GM18519 (cell line): Measurements from ENCODE around the gene SLC9A6.
"Not testable (repeated sequence)": the region's sequence is repeated elsewhere in the genome, so short reads cannot be mapped to it uniquely, and the experiment has no call there.

Experiments used
- ATAC-seq: cut with Tn5 transposase; IDR thresholded peaks from one replicate; pipeline ENCODE4 v1.9.1; 2021; ENCODE audit warnings: mild to moderate bottlenecking, moderate library complexity; ENCODE audit not compliant: unreplicated experiment, low FRiP score

Gene SLC9A6

DNA sequence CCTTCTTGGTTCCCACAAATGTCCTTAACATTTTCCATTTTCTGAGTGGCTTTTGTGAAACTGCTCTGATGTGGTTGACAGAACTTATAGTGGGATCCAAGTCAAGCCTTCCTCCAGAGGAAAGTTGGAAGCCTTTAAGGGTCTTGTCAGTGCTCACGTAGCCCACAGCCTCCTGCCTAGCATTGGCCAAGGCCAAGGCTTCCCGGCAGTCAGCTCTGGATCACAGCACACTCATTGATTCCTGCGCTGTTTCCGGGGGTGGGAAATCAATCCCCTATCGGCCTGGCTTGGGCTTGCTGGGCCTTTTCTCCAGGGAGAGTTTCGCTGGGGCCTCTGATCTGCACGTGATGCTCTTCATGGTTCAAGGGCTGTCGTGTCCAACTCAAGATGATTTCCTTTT, 76.1 kb downstream of the SLC9A6 start:
- ATAC-seq = no peak

DNA sequence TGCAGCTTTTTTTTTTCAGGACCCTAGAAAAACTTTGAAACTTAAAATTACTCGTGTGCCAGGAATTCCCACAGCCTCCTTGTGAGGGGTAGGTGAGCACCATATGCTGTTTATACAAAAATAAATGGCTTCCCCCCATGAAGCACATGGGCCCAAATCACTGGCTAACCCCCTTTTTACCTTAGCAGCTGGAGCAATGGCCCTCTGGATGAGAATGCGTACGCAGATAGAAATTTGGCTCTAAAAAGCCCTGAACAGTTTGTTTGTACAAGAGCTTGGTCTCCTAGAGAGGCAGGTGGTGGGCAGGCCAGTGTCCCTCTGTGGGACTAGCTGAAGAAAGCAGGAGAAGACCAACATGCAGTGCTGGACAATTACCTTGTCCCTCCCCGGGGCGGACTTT, 76.5 kb downstream of the SLC9A6 start:
- ATAC-seq = no peak

DNA sequence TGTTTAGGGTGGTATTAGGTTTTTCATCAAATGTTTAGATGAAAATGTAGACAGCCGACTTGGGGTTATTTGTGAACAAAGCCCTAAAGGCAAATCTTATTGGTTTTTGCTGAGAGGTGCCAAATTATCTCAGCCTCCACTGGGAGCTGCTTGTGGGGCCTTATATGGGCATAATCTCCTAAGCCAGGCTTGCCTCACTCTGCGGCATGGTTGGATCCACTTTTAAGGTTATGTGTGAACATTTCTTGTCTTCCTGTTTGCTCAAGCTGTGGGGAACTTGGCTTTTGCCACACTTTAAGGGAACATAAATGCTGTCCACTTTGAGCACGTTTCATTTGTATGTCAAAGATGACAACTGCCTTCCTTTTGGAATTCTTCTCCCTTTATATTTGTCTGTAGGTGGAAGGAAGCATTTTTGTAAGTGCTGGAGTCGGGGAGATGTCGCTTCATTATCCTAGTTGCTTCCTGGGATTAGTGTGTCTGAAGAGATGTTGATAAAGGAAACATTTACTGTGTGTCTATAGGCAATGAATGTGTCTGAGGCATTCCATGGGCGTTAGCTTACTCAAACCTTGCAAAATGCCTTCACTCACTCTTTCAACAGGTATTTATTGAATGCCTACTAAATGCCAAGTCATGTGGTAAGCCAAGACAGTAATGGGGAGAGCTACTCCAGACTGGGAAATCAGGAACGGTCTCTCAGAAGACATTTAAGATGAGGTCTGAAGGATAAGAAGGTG, 78.3 kb downstream of the SLC9A6 start:
- ATAC-seq = no peak

DNA sequence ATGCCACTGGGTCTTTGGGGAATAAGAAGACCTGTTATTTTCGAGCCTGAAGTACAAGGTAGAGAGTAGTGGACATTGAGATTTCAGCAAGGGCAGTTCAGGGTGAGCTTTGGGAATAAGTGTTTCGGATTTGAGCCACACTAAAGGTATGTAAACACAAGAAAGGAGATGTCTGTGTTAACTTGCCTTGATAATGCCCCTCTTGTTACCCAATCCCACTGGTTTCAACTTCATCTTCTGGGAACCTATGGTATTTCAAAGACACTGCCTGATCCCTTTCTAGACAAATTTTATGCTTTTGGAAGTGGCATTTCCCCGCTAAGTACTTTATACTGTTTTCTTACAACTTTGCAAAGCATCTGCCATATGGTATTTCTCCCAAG, 79.4 kb downstream of the SLC9A6 start:
- no peak for ATAC-seq

DNA sequence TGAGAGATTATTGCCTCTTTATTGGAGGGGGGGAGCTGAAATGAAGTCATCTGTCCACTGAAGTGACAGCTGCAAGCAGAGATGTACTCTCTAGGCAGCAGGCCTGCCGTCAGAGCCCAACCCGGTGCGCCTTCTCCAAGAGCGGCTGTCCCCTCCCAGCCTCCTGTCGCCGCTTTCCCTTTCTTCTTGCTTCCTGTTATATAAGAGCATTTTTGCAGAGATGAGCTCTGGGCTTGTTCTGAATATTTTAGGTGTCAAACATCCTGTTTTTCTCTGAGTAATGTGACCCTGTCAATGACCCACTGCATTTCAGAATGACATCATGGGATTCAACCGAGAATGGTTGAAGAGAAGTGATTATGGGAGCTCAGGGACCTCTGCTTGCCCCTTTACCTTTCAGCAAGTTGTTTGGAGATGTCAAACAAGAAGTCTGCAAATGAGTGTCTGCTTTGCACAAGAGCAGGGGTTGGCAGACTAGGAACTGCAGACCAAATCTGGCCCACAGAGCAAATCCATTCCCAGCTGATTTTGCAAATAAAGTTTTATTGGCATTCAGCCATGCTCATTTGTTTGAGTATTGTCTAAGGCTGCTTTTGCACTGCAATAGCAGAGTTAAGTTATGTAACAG, 79.9 kb downstream of the SLC9A6 start:
- no peak for ATAC-seq

DNA sequence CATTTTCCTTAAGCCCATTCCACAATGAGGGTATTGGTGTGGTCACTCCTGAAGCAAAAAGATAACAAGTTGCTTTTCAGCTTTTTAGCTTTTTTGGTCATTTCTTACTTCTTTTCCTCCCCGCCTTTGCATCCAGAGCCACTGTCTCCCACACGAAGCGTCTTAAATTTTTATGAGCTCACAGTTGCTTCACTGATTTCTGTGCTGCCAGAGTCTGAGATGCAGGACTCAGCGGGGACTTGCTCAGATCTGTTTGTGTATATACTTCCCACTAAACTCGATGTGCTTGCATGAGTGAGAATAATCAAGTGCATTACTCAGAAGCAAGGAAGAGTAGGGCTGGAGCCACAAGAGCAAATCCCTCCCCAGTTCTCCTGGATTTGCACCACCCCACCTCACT, 81.9 kb downstream of the SLC9A6 start:
- no peak for ATAC-seq

DNA sequence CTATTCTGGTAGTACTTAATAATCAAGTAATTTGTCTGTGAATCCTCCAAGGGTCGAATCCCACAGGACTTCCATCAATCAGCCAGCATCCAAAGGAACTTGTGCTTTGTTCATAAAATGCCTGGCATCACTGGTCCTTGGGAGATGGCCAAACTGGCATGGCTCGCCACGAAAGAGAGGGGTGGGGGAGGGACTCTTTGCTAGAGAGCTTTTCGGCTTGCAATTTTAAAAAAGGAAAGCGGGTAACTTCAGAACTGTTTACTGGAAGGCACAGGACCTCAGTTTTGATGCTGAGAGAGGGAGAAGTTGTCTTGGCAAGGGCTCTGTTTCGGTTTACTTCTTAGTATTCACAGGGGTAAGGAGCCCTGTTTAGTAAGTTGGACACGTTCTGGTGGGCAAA, 82.7 kb downstream of the SLC9A6 start:
- ATAC-seq = no peak

DNA sequence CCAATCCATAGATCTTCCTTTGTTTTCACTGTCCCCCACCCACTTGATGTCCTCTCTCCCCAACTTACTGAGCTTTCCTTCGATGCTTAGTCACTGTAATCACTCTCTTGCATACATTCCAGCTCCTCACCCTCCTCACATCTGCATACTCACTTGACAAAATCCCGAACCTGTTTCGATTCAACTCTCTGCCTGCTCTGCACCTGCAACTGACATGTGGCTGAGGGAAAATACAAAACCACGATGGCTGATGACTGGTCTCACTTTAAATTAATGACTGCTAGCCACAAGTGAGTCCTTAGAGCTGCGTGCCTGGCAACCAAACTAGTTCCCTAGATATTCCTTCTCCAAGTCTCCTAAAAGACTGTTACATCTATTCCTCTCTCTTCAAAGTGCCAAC, 91.7 kb downstream of the SLC9A6 start:
- ATAC-seq = no peak

DNA sequence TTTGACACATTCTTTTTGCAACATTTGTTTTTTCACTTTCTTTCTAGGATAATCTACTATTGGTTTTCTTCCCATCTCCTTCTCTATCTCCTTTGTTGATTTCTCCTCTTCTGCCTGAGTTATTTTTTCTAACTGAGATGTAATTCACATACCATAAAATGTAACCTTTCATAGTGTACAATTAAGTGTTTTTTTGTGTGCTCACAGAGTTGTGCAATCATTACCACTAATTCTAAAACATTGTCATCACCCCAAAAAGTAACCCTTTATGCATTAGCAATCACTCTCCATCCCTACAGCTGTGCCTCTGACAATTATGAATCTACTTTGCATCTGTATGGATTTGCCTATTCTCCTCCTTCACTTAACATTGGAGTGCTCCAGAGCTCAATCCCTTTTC, 95.5 kb downstream of the SLC9A6 start:
- no peak for ATAC-seq

DNA sequence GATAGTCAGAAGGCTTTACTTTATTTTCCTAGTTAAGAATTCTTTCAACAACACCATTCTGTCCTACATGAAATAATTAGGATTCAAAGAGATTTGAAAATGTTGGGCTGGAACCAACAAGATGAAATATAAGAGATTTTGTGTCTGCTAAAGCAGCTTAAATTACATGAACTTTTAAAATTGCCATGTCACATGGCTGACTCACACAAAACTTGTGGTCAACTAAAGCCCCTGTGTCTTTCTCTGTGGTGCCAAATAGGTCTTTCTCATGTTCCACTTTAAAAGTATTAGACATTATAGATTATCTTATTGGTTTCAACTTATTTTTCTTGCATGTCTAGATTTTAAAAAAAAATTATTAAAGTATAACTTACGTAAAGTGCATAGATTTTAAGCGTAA, 101.3 kb downstream of the SLC9A6 start:
- no peak for ATAC-seq

DNA sequence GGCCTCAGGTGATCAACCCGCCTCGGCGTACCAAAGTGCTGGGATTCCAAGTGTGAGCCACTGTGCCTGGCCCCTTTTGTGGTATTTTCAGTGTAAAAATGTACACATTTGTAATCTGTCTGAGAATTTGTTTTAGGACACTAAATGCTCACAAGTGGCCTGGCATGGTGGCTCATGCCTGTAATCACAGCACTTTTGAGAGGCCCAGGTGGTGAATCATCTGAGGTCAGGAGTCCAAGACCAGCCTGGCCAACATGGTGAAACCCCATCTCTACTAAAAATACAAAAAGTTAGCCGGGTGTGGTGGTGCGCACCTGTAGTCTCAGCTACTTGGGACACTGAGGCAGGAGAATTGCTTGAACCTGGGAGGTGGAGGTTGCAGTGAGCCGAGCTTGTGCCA, 106.7 kb downstream of the SLC9A6 start:
- not testable (repeated sequence) for ATAC-seq

DNA sequence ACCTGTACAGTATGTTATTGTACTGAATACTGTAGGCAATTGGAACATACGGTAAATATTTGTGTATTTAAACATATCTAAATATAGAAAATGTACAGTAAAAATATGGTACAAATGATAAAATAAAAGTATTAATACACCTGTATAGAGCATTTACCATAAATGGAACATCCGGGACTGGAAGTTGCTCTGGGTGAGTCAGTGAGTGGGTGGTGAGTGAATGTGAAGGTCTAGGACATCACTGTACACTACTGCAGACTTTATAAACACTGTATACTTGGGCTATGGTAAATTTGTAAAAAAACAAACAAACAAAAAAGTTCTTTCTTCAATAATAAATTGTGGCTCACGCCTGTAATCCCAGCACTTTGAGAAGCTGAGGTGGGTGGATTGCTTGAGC, 109.7 kb downstream of the SLC9A6 start:
- no peak for ATAC-seq
